Pancreas (tissue), 10 donors: ENCODE results near the gene SYTL3. TPM values are rescaled to one million over a fixed set of nuclear protein-coding genes. Genes with fewer than 3 reads are reported as not detected.

Source experiments
- ATAC-seq, 4 donors: fragments of 200-7000 bp; cut with Tn5 transposase; one replicate each; pipeline versions ENCODE4 v1.8.0 to v1.9.1; 2020; ENCODE audit warnings: mild to moderate bottlenecking in 4 of 4, moderate library complexity in 4 of 4
- DNase-seq, 6 donors: peaks; one replicate each; pipeline ENCODE4 v3.0.0-alpha.2; 2020
- FAIRE-seq: peaks from 2 replicates; lab custom pipeline; 2012; peaks lifted over from hg19 to GRCh38; lab: Jason Lieb, UNC
- H3K27ac ChIP-seq, 4 donors: fragments of 200-600 bp; sonication (generic); 1 replicate in 3 of 4; 2 replicates in 1 of 4; pipeline versions ENCODE4 v1.5.0 to v1.8.0; 2020
- H3K27me3 ChIP-seq, 4 donors: fragments of 200-600 bp; one replicate each; pipeline ENCODE4 v1.8.0; 2021
- H3K36me3 ChIP-seq, 3 donors: fragments of 200-600 bp; sonication (generic) in 1 of 3; one replicate each; pipeline versions ENCODE4 v1.5.0 to v1.8.0; 2020 to 2021
- H3K4me1 ChIP-seq, 3 donors: fragments of 200-600 bp; one replicate each; pipeline ENCODE4 v1.8.0; 2021
- H3K4me3 ChIP-seq, 4 donors: fragments of 200-600 bp; sonication (generic) in 2 of 4; one replicate each; pipeline versions ENCODE4 v1.5.0 to v1.8.0; 2020 to 2021
- H3K9me3 ChIP-seq, 4 donors: fragments of 200-600 bp; one replicate each; pipeline ENCODE4 v1.8.0; 2021
- WGBS, 2 donors: extraction: QIAGEN DNeasy Blood & Tissue Kit; methylation state at CpG; one replicate each; pipeline ENCODE4 v1.1.7; 2013; 5-methylcytosine and 5-hydroxymethylcytosine counted together
- intact Hi-C, 3 donors: fragments of 100-400 bp; cut with DNase I; formaldehyde crosslinking; loops; one replicate each; pipeline versions ENCODE4 v1.11.1 to v1.14.2; 2022
- polyA plus RNA-seq, 2 donors: library from polyadenylated mRNA; stranded (reverse); fragments of 200-250 nt; gene quantifications; one replicate each; pipeline ENCODE4 v1.2.3, GENCODE V29; 2013
- total RNA-seq, 6 donors: library from RNA; stranded (reverse); fragmentation: NEBNext Ultra II Directional in 4 of 6; extraction: Animal tissue kit (Norgen Biotek cat#: 25700) in 4 of 6; gene quantifications; one replicate each; pipeline versions ENCODE4 v1.2.1 to v1.2.4, GENCODE V29; 2021 to 2023
- TF ChIP-seq, protein P1 (sequence below), 4 donors: fragments of 200-600 bp; sonication (generic) in 3 of 4; IDR thresholded peaks; one replicate each; pipeline versions ENCODE4 v1.5.0 to v1.8.0; 2021; ENCODE audit warnings: antibody characterized with exemption in 4 of 4
- donor health status: healthy with polysubstance abuse.
- donor health status: DM: no; HTN: no; CAD: no; lungs with moderate emphysema.
- donor health status: DM: no; HTN: no; CAD: no.
- donor health status: control.
- donor health status: control.
- donor health status: Bipolar disorder and iron deficiency.
- donor health status: DM: yes; HTN: yes; CAD: no.
- donor health status: DM: no; HTN: no; CAD: no.
- donor health status: DM: no; HTN: no; CAD: no.
- donor health status: DM: yes; HTN: yes; CAD: no.

The SYTL3 gene
- total and polyA plus RNA-seq, 8 donors = 0.28 to 1.9 (median 0.83) TPM

- no peaks in the 10 kb centered on the region for H3K9me3 ChIP-seq
- peaks cover 0 to 12% (median 0%) of the 10 kb centered on the region in 3 donors for H3K36me3 ChIP-seq
- peaks cover 0 to 7% (median 7%) of the 10 kb centered on the region in 3 donors for H3K4me1 ChIP-seq
- no peak overlapping the region for H3K4me3 ChIP-seq
- DNase-seq (peak in 1 of 6 donors; percentile 27), ATAC-seq (peak; percentile 76 to 94 (median 86)), FAIRE-seq (no peak)
- TF ChIP-seq, protein P1, sequence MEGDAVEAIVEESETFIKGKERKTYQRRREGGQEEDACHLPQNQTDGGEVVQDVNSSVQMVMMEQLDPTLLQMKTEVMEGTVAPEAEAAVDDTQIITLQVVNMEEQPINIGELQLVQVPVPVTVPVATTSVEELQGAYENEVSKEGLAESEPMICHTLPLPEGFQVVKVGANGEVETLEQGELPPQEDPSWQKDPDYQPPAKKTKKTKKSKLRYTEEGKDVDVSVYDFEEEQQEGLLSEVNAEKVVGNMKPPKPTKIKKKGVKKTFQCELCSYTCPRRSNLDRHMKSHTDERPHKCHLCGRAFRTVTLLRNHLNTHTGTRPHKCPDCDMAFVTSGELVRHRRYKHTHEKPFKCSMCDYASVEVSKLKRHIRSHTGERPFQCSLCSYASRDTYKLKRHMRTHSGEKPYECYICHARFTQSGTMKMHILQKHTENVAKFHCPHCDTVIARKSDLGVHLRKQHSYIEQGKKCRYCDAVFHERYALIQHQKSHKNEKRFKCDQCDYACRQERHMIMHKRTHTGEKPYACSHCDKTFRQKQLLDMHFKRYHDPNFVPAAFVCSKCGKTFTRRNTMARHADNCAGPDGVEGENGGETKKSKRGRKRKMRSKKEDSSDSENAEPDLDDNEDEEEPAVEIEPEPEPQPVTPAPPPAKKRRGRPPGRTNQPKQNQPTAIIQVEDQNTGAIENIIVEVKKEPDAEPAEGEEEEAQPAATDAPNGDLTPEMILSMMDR (IDR thresholded peaks at IDR 0.05) = no peak
- intact Hi-C loops = no loop called here
- no peak overlapping the region for H3K27ac ChIP-seq
- H3K27me3 ChIP-seq = no peaks in the 10 kb centered on the region
- 82 to 85% methylated on average over 17 of the region's 17 CpGs for WGBS, 2 donors
Observed at GRCh38 chr6:158619922-158620801, 29.7 kb upstream of the SYTL3 start.

GRCh38 chr6:158620963-158621693 lies 28.7 kb upstream of the SYTL3 start:
- TF ChIP-seq, protein P1 (IDR thresholded peaks at IDR 0.05) = no peak
- H3K9me3 ChIP-seq = no peaks in the 10 kb centered on the region
- FAIRE-seq (no peak), ATAC-seq (no peak), DNase-seq (peak in 1 of 6 donors; percentile 6)
- peaks cover 0 to 22% (median 0%) of the 10 kb centered on the region in 3 donors for H3K36me3 ChIP-seq
- H3K4me1 ChIP-seq = peaks cover 0 to 7% (median 7%) of the 10 kb centered on the region in 3 donors
- 76 to 81% methylated on average over 13 of the region's 13 CpGs for WGBS, 2 donors
- intact Hi-C loops = no loop called here
- no peak overlapping the region for H3K4me3 ChIP-seq
- H3K27me3 ChIP-seq = no peaks in the 10 kb centered on the region
- H3K27ac ChIP-seq = no peak overlapping the region

DNA sequence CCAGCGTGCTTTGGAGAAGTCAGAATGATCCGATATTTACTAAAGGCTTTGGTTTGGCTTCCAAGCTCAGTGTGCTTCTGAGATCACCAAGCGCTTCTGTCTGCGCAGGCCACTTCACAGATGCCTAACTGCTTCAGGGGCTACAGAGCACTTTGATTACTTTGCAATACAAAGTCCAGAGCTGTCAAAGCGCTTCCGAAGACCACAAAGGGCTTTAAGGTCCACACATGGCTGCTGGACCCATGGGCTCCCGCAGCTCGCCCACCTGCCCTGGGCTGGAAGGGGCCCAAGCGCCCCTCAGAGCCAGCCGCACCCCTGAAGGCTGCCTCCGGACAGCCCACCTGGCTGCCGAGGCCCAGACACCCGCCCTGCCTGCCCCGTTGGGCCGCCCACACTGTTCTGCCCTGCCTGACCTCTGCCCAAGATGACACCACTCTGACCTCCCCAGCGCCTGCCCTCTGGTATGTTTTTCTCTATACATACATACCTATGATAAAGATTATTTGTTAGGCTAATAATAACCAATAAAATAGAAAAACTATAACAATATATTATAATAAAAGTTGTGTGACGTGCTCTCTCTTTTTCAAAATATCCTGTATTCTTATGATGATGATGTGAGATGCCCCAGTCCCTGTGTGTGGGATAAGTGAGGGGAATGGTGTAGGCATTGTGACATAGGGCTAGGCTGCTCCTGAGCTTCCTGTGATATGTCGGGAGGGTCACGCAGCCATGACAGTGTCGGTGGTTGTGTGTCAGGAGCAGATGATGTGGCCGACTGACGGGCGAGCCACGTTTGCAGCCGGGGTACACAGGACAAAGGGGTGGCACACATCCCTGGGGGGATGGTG lies 27.9 kb upstream of the SYTL3 start:
- TF ChIP-seq, protein P1 (IDR thresholded peaks at IDR 0.05) = no peak
- H3K36me3 ChIP-seq = peaks cover 0 to 26% (median 0%) of the 10 kb centered on the region in 3 donors
- H3K27ac ChIP-seq = no peak overlapping the region
- no peaks in the 10 kb centered on the region for H3K27me3 ChIP-seq
- no peaks in the 10 kb centered on the region for H3K9me3 ChIP-seq
- H3K4me1 ChIP-seq = peaks cover 0 to 7% (median 7%) of the 10 kb centered on the region in 3 donors
- WGBS, 2 donors = 92 to 93% methylated on average over 25 of the region's 25 CpGs
- no peak for FAIRE-seq
- H3K4me3 ChIP-seq = no peak overlapping the region
- DNase-seq = peak in 1 of 6 donors; percentile 5
- intact Hi-C loops = no loop called here
- ATAC-seq = peak in 1 of 4 donors; percentile 15

GRCh38 chr6:158622545-158623190 lies 27.2 kb upstream of the SYTL3 start:
- TF ChIP-seq, protein P1 (IDR thresholded peaks at IDR 0.05) = no peak
- peaks cover 0 to 26% (median 0%) of the 10 kb centered on the region in 3 donors for H3K36me3 ChIP-seq
- FAIRE-seq (no peak), DNase-seq (no peak), ATAC-seq (no peak)
- no peaks in the 10 kb centered on the region for H3K27me3 ChIP-seq
- peaks cover 0 to 7% (median 7%) of the 10 kb centered on the region in 3 donors for H3K4me1 ChIP-seq
- no peak overlapping the region for H3K4me3 ChIP-seq
- WGBS, 2 donors = 81 to 82% methylated on average over 10 of the region's 10 CpGs
- H3K27ac ChIP-seq = no peak overlapping the region
- intact Hi-C loops = no loop called here
- H3K9me3 ChIP-seq = no peaks in the 10 kb centered on the region
